Upper lobe of left lung (tissue), 6 donors: ENCODE results near the gene SV2C. TPM values are rescaled to one million over a fixed set of nuclear protein-coding genes. Genes with fewer than 3 reads are reported as not detected.

ENCODE experiments used
- ATAC-seq, 2 donors: fragments of 200-7000 bp; cut with Tn5 transposase; one replicate each; pipeline ENCODE4 v1.9.1; 2022; ENCODE audit warnings: mild to moderate bottlenecking in 2 of 2, moderate library complexity in 2 of 2; ENCODE audit not compliant: low FRiP score in 2 of 2
- DNase-seq, 2 donors: peaks; one replicate each; pipeline ENCODE4 v3.0.0-alpha.2; 2019 to 2020
- H3K27ac ChIP-seq, 4 donors: fragments of 200-600 bp; sonication (generic); one replicate each; pipeline ENCODE4 v1.5.1; 2016 to 2019
- H3K27me3 ChIP-seq, 4 donors: fragments of 200-600 bp; sonication (generic); one replicate each; pipeline ENCODE4 v1.5.1; 2017 to 2019
- H3K36me3 ChIP-seq, 4 donors: fragments of 200-600 bp; sonication (generic); one replicate each; pipeline ENCODE4 v1.5.1; 2016 to 2019
- H3K4me1 ChIP-seq, 4 donors: fragments of 200-600 bp; sonication (generic); one replicate each; pipeline ENCODE4 v1.5.1; 2018 to 2019
- H3K4me3 ChIP-seq, 4 donors: fragments of 200-600 bp; sonication (generic); one replicate each; pipeline ENCODE4 v1.5.1; 2017 to 2019; ENCODE audit warnings: mild to moderate bottlenecking in 2 of 4, moderate library complexity in 1 of 4
- H3K9me3 ChIP-seq, 4 donors: fragments of 200-600 bp; sonication (generic); one replicate each; pipeline ENCODE4 v1.5.1; 2018 to 2019
- CTCF ChIP-seq, 6 experiments: fragments of 450-650 bp in 4 of 6; fragments of 200-600 bp in 2 of 6; sonication (generic) in 2 of 6; IDR thresholded peaks; one replicate each; pipeline ENCODE4 v1.5.1; 2016 to 2019; ENCODE audit warnings: antibody characterized with exemption in 6 of 6
- EP300 ChIP-seq, 4 donors: sonication (generic); formaldehyde crosslinking; IDR thresholded peaks; one replicate each; pipeline ENCODE4 v1.5.1; 2017; ENCODE audit warnings: antibody characterized with exemption in 4 of 4, control low read depth in 2 of 4
- POLR2A ChIP-seq, 4 donors: fragments of 450-650 bp; IDR thresholded peaks; one replicate each; pipeline ENCODE4 v1.5.1; 2016 to 2017; ENCODE audit warnings: antibody characterized with exemption in 4 of 4, mild to moderate bottlenecking in 2 of 4
- POLR2AphosphoS5 ChIP-seq, 2 donors: sonication (generic); formaldehyde crosslinking; IDR thresholded peaks; one replicate each; pipeline ENCODE4 v1.5.1; 2017; ENCODE audit warnings: antibody characterized with exemption in 2 of 2
- WGBS, 2 donors: methylation state at CpG; one replicate each; pipeline ENCODE4 v1.1.5; 2017 to 2018; 5-methylcytosine and 5-hydroxymethylcytosine counted together
- total RNA-seq, 6 donors: library from RNA; depleted of rRNA in 4 of 6; stranded (reverse); fragments of >200 nt in 4 of 6; gene quantifications; one replicate each; pipeline versions ENCODE4 v1.1.0 to v1.2.1, GENCODE V29; 2016 to 2021
- donor health status: DM: no; HTN: no; CAD: no; lungs with moderate emphysema.
- donor health status: DM: no; HTN: yes; CAD: no; lungs with severe emphysema.

Gene SV2C
- total RNA-seq, 6 donors from 2014 or later, result 0.15 to 0.51 (median 0.21) TPM; not detected in 2

GRCh38 chr5:76152161-76152560 is 69.0 kb downstream of the SV2C start:
- ATAC-seq, result no peak
- whole genome bisulfite sequencing, 2 donors, result 63 to 72% methylated on average over 3 of the region's 3 CpGs

GRCh38 chr5:76152700-76153099 is 69.5 kb downstream of the SV2C start:
- ATAC-seq (no peak), DNase-seq (no peak)
- no peaks in the 10 kb centered on the region for H3K4me1 ChIP-seq
- no peaks in the 10 kb centered on the region for H3K9me3 ChIP-seq
- no peaks in the 10 kb centered on the region for H3K36me3 ChIP-seq
- H3K27me3 ChIP-seq, result no peaks in the 10 kb centered on the region
- no peak overlapping the region for H3K4me3 ChIP-seq
- WGBS, 2 donors, result 87 to 90% methylated on average over 1 of the region's 1 CpG
- TF ChIP-seq EP300 (IDR thresholded peaks at IDR 0.05), result no peak
- no peak overlapping the region for H3K27ac ChIP-seq

More at GRCh38 chr5:76152161-76152560, 69.0 kb downstream of the SV2C start:
- H3K36me3 ChIP-seq, result no peaks in the 10 kb centered on the region
- H3K4me3 ChIP-seq, result no peak overlapping the region
- H3K9me3 ChIP-seq, result no peaks in the 10 kb centered on the region
- no peak for DNase-seq
- no peaks in the 10 kb centered on the region for H3K4me1 ChIP-seq
- H3K27me3 ChIP-seq, result no peaks in the 10 kb centered on the region
- H3K27ac ChIP-seq, result no peak overlapping the region
- TF ChIP-seq POLR2A (IDR thresholded peaks at IDR 0.05), result no peak
- TF ChIP-seq POLR2AphosphoS5 (IDR thresholded peaks at IDR 0.05), result no peak
- TF ChIP-seq EP300 (IDR thresholded peaks at IDR 0.05), result no peak
- TF ChIP-seq CTCF (IDR thresholded peaks at IDR 0.05), result no peak

GRCh38 chr5:76153271-76153670 is 70.1 kb downstream of the SV2C start:
- no peak for ATAC-seq
- TF ChIP-seq EP300 (IDR thresholded peaks at IDR 0.05), result no peak
- no peak for TF ChIP-seq POLR2AphosphoS5 (IDR thresholded peaks at IDR 0.05)
- TF ChIP-seq CTCF (IDR thresholded peaks at IDR 0.05), result no peak
- TF ChIP-seq POLR2A (IDR thresholded peaks at IDR 0.05), result no peak
- no peaks in the 10 kb centered on the region for H3K4me1 ChIP-seq
- no peak overlapping the region for H3K27ac ChIP-seq
- H3K9me3 ChIP-seq, result no peaks in the 10 kb centered on the region
- WGBS, 2 donors, result 69 to 77% methylated on average over 2 of the region's 2 CpGs
- DNase-seq, result no peak
- H3K36me3 ChIP-seq, result no peaks in the 10 kb centered on the region
- H3K4me3 ChIP-seq, result no peak overlapping the region
- no peaks in the 10 kb centered on the region for H3K27me3 ChIP-seq

- no peak for DNase-seq
- 88 to 93% methylated on average over 3 of the region's 3 CpGs for WGBS, 2 donors
- no peak for ATAC-seq
- H3K4me3 ChIP-seq, result no peak overlapping the region
- H3K36me3 ChIP-seq, result no peaks in the 10 kb centered on the region
- no peaks in the 10 kb centered on the region for H3K9me3 ChIP-seq
- no peak overlapping the region for H3K27ac ChIP-seq
- H3K4me1 ChIP-seq, result no peaks in the 10 kb centered on the region
- TF ChIP-seq POLR2A (IDR thresholded peaks at IDR 0.05), result no peak
- H3K27me3 ChIP-seq, result no peaks in the 10 kb centered on the region
Observed at GRCh38 chr5:76154009-76154690, 71.0 kb downstream of the SV2C start.

- DNase-seq (no peak), ATAC-seq (no peak)
- no peaks in the 10 kb centered on the region for H3K36me3 ChIP-seq
- H3K4me3 ChIP-seq, result no peak overlapping the region
- TF ChIP-seq CTCF (IDR thresholded peaks at IDR 0.05), result no peak
- TF ChIP-seq POLR2A (IDR thresholded peaks at IDR 0.05), result no peak
- no peak for TF ChIP-seq POLR2AphosphoS5 (IDR thresholded peaks at IDR 0.05)
- TF ChIP-seq EP300 (IDR thresholded peaks at IDR 0.05), result no peak
- H3K4me1 ChIP-seq, result no peaks in the 10 kb centered on the region
- 94 to 100% methylated on average over 1 of the region's 1 CpG for WGBS, 2 donors
- H3K27ac ChIP-seq, result no peak overlapping the region
- no peaks in the 10 kb centered on the region for H3K9me3 ChIP-seq
- H3K27me3 ChIP-seq, result no peaks in the 10 kb centered on the region
Observed at GRCh38 chr5:76155536-76155935, 72.4 kb downstream of the SV2C start.

GRCh38 chr5:76162335-76162734 is 79.2 kb downstream of the SV2C start:
- H3K36me3 ChIP-seq, result no peaks in the 10 kb centered on the region
- WGBS, 2 donors, result 81 to 87% methylated on average over 4 of the region's 4 CpGs
- no peak for ATAC-seq
- no peaks in the 10 kb centered on the region for H3K9me3 ChIP-seq
- no peaks in the 10 kb centered on the region for H3K27me3 ChIP-seq
- TF ChIP-seq EP300 (IDR thresholded peaks at IDR 0.05) (no peak), POLR2AphosphoS5 (IDR thresholded peaks at IDR 0.05) (no peak), POLR2A (IDR thresholded peaks at IDR 0.05) (no peak), CTCF (IDR thresholded peaks at IDR 0.05) (no peak)
- no peaks in the 10 kb centered on the region for H3K4me1 ChIP-seq
- DNase-seq, result no peak
- H3K27ac ChIP-seq, result no peak overlapping the region
- no peak overlapping the region for H3K4me3 ChIP-seq
